GM23248 (cell line): Measurements from ENCODE around the gene GNA15. TPM values are rescaled to one million over a fixed set of nuclear protein-coding genes. Genes with fewer than 3 reads are reported as not detected.

ENCODE experiments used
- DNase-seq: peaks from one replicate; pipeline ENCODE4 v3.0.0-alpha.2; 2015
- H2AFZ ChIP-seq: fragments of 200-600 bp; sonication (generic); 2 replicates; pipeline ENCODE4 v1.6.1; 2016; ENCODE audit warnings: antibody characterized with exemption
- H3F3A ChIP-seq: fragments of 200-600 bp; sonication (generic); 2 replicates; pipeline ENCODE4 v1.6.1; 2016; ENCODE audit warnings: mild to moderate bottlenecking, antibody characterized with exemption, mixed run types; ENCODE audit not compliant: insufficient read depth
- H3K27ac ChIP-seq: fragments of 200-600 bp; sonication (generic); 2 replicates; pipeline ENCODE4 v1.5.1; 2016; ENCODE audit warnings: mild to moderate bottlenecking
- H3K27me3 ChIP-seq: fragments of 200-600 bp; sonication (generic); replicated peaks from 2 replicates; pipeline ENCODE4 v1.6.1; 2016; ENCODE audit warnings: mild to moderate bottlenecking; ENCODE audit not compliant: insufficient read depth
- H3K36me3 ChIP-seq: fragments of 200-600 bp; sonication (generic); 2 replicates; pipeline ENCODE4 v1.6.1; 2016; ENCODE audit warnings: low read depth, mild to moderate bottlenecking
- H3K4me1 ChIP-seq: fragments of 200-600 bp; sonication (generic); 2 replicates; pipeline ENCODE4 v1.6.1; 2016; ENCODE audit warnings: mild to moderate bottlenecking; ENCODE audit not compliant: insufficient read depth
- H3K4me2 ChIP-seq: fragments of 200-600 bp; sonication (generic); one replicate; pipeline ENCODE4 v1.6.1; 2016; ENCODE audit warnings: mild to moderate bottlenecking; ENCODE audit not compliant: unreplicated experiment
- H3K4me3 ChIP-seq: fragments of 200-600 bp; sonication (generic); 2 replicates; pipeline ENCODE4 v1.5.1; 2016; ENCODE audit warnings: mild to moderate bottlenecking
- H3K79me2 ChIP-seq: fragments of 200-600 bp; sonication (generic); 2 replicates; pipeline ENCODE4 v1.6.1; 2016; ENCODE audit warnings: mild to moderate bottlenecking; ENCODE audit not compliant: insufficient read depth
- H3K9ac ChIP-seq: fragments of 200-600 bp; sonication (generic); 2 replicates; pipeline ENCODE4 v1.6.1; 2016; ENCODE audit warnings: mild to moderate bottlenecking
- H3K9me2 ChIP-seq: fragments of 200-600 bp; sonication (generic); 2 replicates; pipeline ENCODE4 v1.6.1; 2016; ENCODE audit warnings: mixed run types, mild to moderate bottlenecking, moderate library complexity; ENCODE audit not compliant: insufficient read depth
- H3K9me3 ChIP-seq: fragments of 200-600 bp; sonication (generic); one replicate; pipeline ENCODE4 v1.6.1; 2017; ENCODE audit warnings: low read depth
- H4K20me1 ChIP-seq: fragments of 200-600 bp; sonication (generic); 2 replicates; pipeline ENCODE4 v1.6.0; 2016; ENCODE audit not compliant: insufficient read depth
- EZH2 ChIP-seq: fragments of 200-600 bp; sonication (generic); IDR thresholded peaks from 2 replicates; pipeline ENCODE4 v1.6.1; 2018; ENCODE audit warnings: antibody characterized with exemption, mild to moderate bottlenecking; ENCODE audit not compliant: insufficient read depth, poor library complexity, severe bottlenecking
- EZH2phosphoT487 ChIP-seq: fragments of 200-600 bp; sonication (generic); IDR thresholded peaks from 2 replicates; pipeline ENCODE4 v1.6.1; 2018; ENCODE audit warnings: antibody characterized with exemption, moderate library complexity, mild to moderate bottlenecking, low read depth; ENCODE audit not compliant: insufficient read depth
- WGBS, 2 experiments: methylation state at CpG; one replicate each; pipeline ENCODE4 v1.1.6; 2015 to 2017; ENCODE audit warnings: low lambda C conversion rate in 2 of 2, low coverage in 1 of 2; ENCODE audit errors: missing lambda C conversion rate in 2 of 2; 5-methylcytosine and 5-hydroxymethylcytosine counted together
- in situ Hi-C: fragments of 300-500 bp; cut with MboI; formaldehyde crosslinking; loops from 2 replicates; pipeline ENCODE4 v1.15.0; 2020
- polyA plus RNA-seq: library from polyadenylated mRNA; unstranded; fragments of >200 nt; fragmentation: Nextera tagmentation; extraction: Ambion mirVana; gene quantifications from 2 replicates; pipeline ENCODE4 v1.2.1, GENCODE V29; 2016
- total RNA-seq: library from RNA; depleted of rRNA; stranded (reverse); fragments of >200 nt; shearing (Covaris generic); gene quantifications from 2 replicates; pipeline ENCODE4 v1.2.3, GENCODE V29; 2014

Gene GNA15
- total and polyA plus RNA-seq, 2 experiments from 2014 or later, result not detected

- Histone ChIP-seq H3K9ac (no peak overlapping the region), H3K9me3 (no peaks in the 10 kb centered on the region), H3K4me3 (no peak overlapping the region), H3K36me3 (no peaks in the 10 kb centered on the region; the same call in 1 of the 2 replicates), H3K79me2 (no peaks in the 10 kb centered on the region), H3K9me2 (no peaks in the 10 kb centered on the region), H3K27me3 (no peaks in the 10 kb centered on the region), H3K4me2 (no peak overlapping the region), H2AFZ (no peak overlapping the region), H3K27ac (no peak overlapping the region), H3K4me1 (no peaks in the 10 kb centered on the region), H3F3A (no peaks in the 10 kb centered on the region), H4K20me1 (no peaks in the 10 kb centered on the region)
- in situ Hi-C loops, result no loop called here
- DNase-seq, result no peak
- 95 to 96% methylated on average over 21 to 35 of the region's 35 CpGs for WGBS, 2 experiments
- TF ChIP-seq EZH2phosphoT487 (no peak), EZH2 (no peak)
Observed at GRCh38 chr19:3204646-3205275, 68.9 kb downstream of the GNA15 start.

DNA sequence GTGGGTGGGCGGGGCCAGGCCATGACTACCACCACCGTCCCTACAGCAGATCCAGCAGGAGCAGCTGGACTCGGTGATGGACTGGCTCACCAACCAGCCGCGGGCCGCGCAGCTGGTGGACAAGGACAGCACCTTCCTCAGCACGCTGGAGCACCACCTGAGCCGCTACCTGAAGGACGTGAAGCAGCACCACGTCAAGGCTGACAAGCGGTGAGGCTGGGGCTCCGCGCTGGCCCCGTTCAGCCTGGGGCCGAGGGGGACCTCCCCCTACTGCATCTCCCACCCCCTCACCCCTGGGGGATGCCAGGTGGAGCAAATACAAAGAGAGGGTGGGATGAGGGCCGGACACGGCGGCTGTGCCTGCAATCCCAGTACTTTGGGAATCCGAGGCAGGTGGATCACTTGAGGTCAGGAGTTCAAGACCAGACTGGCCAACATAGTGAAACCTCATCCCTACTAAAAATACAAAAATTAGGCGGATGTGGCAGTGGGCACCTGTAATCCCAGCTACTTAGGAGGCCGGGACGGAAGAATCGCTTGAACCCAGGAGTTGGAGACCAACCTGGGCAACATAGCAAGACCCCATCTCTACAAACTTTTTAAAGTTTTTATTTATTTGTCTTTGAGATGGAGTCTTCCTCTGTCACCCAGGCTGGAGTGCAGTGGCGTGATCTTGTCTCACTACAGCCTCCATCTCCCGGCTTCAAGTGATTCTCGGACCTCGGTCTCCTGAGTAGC lies 70.6 kb downstream of the GNA15 start:
- H3K79me2 ChIP-seq, result no peaks in the 10 kb centered on the region
- no peaks in the 10 kb centered on the region for H3K27me3 ChIP-seq
- no peak overlapping the region for H3K4me3 ChIP-seq
- no peaks in the 10 kb centered on the region for H4K20me1 ChIP-seq
- no peak for DNase-seq
- 94 to 97% methylated on average over 26 to 28 of the region's 28 CpGs for WGBS, 2 experiments
- no peak overlapping the region for H3K27ac ChIP-seq
- H3F3A ChIP-seq, result no peaks in the 10 kb centered on the region
- in situ Hi-C loops, result no loop called here
- H3K36me3 ChIP-seq, result no peaks in the 10 kb centered on the region; the same call in 1 of the 2 replicates
- no peaks in the 10 kb centered on the region for H3K9me2 ChIP-seq
- H3K4me1 ChIP-seq, result no peaks in the 10 kb centered on the region
- no peaks in the 10 kb centered on the region for H3K9me3 ChIP-seq
- no peak overlapping the region for H2AFZ ChIP-seq
- TF ChIP-seq EZH2phosphoT487 (no peak), EZH2 (no peak)
- no peak overlapping the region for H3K4me2 ChIP-seq
- H3K9ac ChIP-seq, result no peak overlapping the region

GRCh38 chr19:3207461-3208242 lies 71.8 kb downstream of the GNA15 start:
- Histone ChIP-seq H3K9me2 (no peaks in the 10 kb centered on the region), H3K4me3 (no peak overlapping the region), H3K9me3 (no peaks in the 10 kb centered on the region), H4K20me1 (no peaks in the 10 kb centered on the region), H2AFZ (no peak overlapping the region), H3F3A (no peaks in the 10 kb centered on the region), H3K4me2 (no peak overlapping the region), H3K27ac (no peak overlapping the region), H3K36me3 (no peaks in the 10 kb centered on the region; the same call in 1 of the 2 replicates), H3K27me3 (no peaks in the 10 kb centered on the region), H3K9ac (no peak overlapping the region), H3K4me1 (no peaks in the 10 kb centered on the region), H3K79me2 (no peaks in the 10 kb centered on the region)
- 93 to 94% methylated on average over 40 to 41 of the region's 43 CpGs for WGBS, 2 experiments
- in situ Hi-C loops, result no loop called here
- no peak for DNase-seq
- TF ChIP-seq EZH2, result no peak

GRCh38 chr19:3208317-3209207 lies 72.7 kb downstream of the GNA15 start:
- WGBS, 2 experiments, result 87 to 88% methylated on average over 26 to 28 of the region's 33 CpGs
- DNase-seq, result no peak

More at GRCh38 chr19:3208317-3209207, 72.7 kb downstream of the GNA15 start:
- Histone ChIP-seq H3K36me3 (no peaks in the 10 kb centered on the region; the same call in 1 of the 2 replicates), H3K9ac (no peak overlapping the region), H3K79me2 (no peaks in the 10 kb centered on the region), H3K27me3 (no peaks in the 10 kb centered on the region), H3K9me2 (no peaks in the 10 kb centered on the region), H3K27ac (no peak overlapping the region), H2AFZ (no peak overlapping the region), H3K9me3 (no peaks in the 10 kb centered on the region), H3K4me3 (no peak overlapping the region), H3K4me1 (no peaks in the 10 kb centered on the region), H4K20me1 (no peaks in the 10 kb centered on the region), H3K4me2 (no peak overlapping the region), H3F3A (no peaks in the 10 kb centered on the region)
- TF ChIP-seq EZH2 (no peak), EZH2phosphoT487 (no peak)
- in situ Hi-C loops, result no loop called here
